ENCODE data around the gene SPATS2.

Gene SPATS2

GRCh38 chr12:49352351-49352750, 14.9 kb upstream of the SPATS2 start:
- CTCF ChIA-PET, result interaction anchor here (0.6 to 5.9 kb wide), 12 partner anchors 10 to 252 kb away, joined by 3 to 49 read pairs (median 4); partner anchors contain the start of gene C1QL4
- Histone ChIP-seq H3K36me3 (ENCODE audit: control insufficient read depth in 2 of 2, insufficient read depth in 1 of 2, low read length in 2 of 2) (peaks cover 0 to 10% of the 10 kb centered on the region in 2 experiments; a peak in 1 of 3 replicates), H3K4me3 (ENCODE audit: low read depth, low read length) (no peak overlapping the region), H3K9me3 (ENCODE audit: control insufficient read depth, insufficient read depth, low read depth, low read length) (no peaks in the 10 kb centered on the region), H3K4me1 (ENCODE audit: control insufficient read depth, insufficient read depth, low read length) (peaks cover 7% of the 10 kb centered on the region), H3K27ac (ENCODE audit: extremely low read depth, low read depth, low read length) (no peak overlapping the region)
- POLR2A ChIA-PET, result interaction anchor here (1.0 kb wide), 1 partner anchor 29 kb away, joined by 3 read pairs; the partner anchor contains the start of gene TROAP
- 0 out of 2 replicates have a peak, but pooled peaks have one; percentile 16 for TF ChIP-seq ZFP3 (tag by site-specific recombination; IDR thresholded peaks at IDR 0.05; ENCODE audit: low read depth)
- TF ChIP-seq, protein P1, sequence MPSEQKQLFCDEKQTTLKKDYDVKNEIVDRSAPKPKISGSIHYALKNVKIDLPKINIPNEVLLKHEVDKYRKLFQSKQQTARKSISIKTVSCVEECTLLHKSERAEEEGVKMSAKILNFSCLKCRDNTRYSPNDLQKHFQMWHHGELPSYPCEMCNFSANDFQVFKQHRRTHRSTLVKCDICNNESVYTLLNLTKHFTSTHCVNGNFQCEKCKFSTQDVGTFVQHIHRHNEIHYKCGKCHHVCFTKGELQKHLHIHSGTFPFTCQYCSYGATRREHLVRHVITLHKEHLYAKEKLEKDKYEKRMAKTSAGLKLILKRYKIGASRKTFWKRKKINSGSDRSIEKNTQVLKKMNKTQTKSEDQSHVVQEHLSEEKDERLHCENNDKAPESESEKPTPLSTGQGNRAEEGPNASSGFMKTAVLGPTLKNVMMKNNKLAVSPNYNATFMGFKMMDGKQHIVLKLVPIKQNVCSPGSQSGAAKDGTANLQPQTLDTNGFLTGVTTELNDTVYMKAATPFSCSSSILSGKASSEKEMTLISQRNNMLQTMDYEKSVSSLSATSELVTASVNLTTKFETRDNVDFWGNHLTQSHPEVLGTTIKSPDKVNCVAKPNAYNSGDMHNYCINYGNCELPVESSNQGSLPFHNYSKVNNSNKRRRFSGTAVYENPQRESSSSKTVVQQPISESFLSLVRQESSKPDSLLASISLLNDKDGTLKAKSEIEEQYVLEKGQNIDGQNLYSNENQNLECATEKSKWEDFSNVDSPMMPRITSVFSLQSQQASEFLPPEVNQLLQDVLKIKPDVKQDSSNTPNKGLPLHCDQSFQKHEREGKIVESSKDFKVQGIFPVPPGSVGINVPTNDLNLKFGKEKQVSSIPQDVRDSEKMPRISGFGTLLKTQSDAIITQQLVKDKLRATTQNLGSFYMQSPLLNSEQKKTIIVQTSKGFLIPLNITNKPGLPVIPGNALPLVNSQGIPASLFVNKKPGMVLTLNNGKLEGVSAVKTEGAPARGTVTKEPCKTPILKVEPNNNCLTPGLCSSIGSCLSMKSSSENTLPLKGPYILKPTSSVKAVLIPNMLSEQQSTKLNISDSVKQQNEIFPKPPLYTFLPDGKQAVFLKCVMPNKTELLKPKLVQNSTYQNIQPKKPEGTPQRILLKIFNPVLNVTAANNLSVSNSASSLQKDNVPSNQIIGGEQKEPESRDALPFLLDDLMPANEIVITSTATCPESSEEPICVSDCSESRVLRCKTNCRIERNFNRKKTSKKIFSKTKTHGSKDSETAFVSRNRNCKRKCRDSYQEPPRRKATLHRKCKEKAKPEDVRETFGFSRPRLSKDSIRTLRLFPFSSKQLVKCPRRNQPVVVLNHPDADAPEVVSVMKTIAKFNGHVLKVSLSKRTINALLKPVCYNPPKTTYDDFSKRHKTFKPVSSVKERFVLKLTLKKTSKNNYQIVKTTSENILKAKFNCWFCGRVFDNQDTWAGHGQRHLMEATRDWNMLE (tag by site-specific recombination; conservative IDR thresholded peaks at IDR 0.05; ENCODE audit: low read depth), result peak; percentile 86
- no peak for TF ChIP-seq KLF10 (tag by site-specific recombination; IDR thresholded peaks at IDR 0.05)
- no peak for TF ChIP-seq ZNF501 (tag by site-specific recombination; IDR thresholded peaks at IDR 0.05)
- TF ChIP-seq MZF1 (tag by site-specific recombination; IDR thresholded peaks at IDR 0.05; ENCODE audit: borderline replicate concordance), result no peak; the same call in 1 of the 2 replicates
- no peak for TF ChIP-seq FEZF1 (tag by site-specific recombination; IDR thresholded peaks at IDR 0.05)
- TF ChIP-seq, protein P2, sequence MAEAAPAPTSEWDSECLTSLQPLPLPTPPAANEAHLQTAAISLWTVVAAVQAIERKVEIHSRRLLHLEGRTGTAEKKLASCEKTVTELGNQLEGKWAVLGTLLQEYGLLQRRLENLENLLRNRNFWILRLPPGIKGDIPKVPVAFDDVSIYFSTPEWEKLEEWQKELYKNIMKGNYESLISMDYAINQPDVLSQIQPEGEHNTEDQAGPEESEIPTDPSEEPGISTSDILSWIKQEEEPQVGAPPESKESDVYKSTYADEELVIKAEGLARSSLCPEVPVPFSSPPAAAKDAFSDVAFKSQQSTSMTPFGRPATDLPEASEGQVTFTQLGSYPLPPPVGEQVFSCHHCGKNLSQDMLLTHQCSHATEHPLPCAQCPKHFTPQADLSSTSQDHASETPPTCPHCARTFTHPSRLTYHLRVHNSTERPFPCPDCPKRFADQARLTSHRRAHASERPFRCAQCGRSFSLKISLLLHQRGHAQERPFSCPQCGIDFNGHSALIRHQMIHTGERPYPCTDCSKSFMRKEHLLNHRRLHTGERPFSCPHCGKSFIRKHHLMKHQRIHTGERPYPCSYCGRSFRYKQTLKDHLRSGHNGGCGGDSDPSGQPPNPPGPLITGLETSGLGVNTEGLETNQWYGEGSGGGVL (tag by site-specific recombination; IDR thresholded peaks at IDR 0.05), result no peak
- no peak for TF ChIP-seq ZNF350 (tag by site-specific recombination; IDR thresholded peaks at IDR 0.05)
- no peak for TF ChIP-seq ZNF785 (tag by site-specific recombination; IDR thresholded peaks at IDR 0.05)
- no peak for TF ChIP-seq SALL2 (tag by site-specific recombination; IDR thresholded peaks at IDR 0.05; ENCODE audit: borderline replicate concordance)
- TF ChIP-seq IKZF3 (tag by site-specific recombination; IDR thresholded peaks at IDR 0.05), result no peak
- TF ChIP-seq KLF16 (tag by site-specific recombination; IDR thresholded peaks at IDR 0.05), result no peak
- TF ChIP-seq OVOL3 (tag by site-specific recombination; IDR thresholded peaks at IDR 0.05), result no peak
- no peak for TF ChIP-seq ZNF132 (tag by site-specific recombination; IDR thresholded peaks at IDR 0.05; ENCODE audit: borderline replicate concordance)
- TF ChIP-seq ZNF266 (tag by site-specific recombination; IDR thresholded peaks at IDR 0.05; ENCODE audit: low read depth), result peak; percentile 57
- TF ChIP-seq ZSCAN23 (tag by site-specific recombination; IDR thresholded peaks at IDR 0.05), result no peak
- TF ChIP-seq ZSCAN18 (tag by site-specific recombination; IDR thresholded peaks at IDR 0.05), result no peak
- no peak for TF ChIP-seq BCL6B (tag by site-specific recombination; IDR thresholded peaks at IDR 0.05)
- no peak for TF ChIP-seq ZNF544 (tag by site-specific recombination; IDR thresholded peaks at IDR 0.05)
- TF ChIP-seq ZNF792 (tag by site-specific recombination; IDR thresholded peaks at IDR 0.05), result no peak
- TF ChIP-seq, protein P3, sequence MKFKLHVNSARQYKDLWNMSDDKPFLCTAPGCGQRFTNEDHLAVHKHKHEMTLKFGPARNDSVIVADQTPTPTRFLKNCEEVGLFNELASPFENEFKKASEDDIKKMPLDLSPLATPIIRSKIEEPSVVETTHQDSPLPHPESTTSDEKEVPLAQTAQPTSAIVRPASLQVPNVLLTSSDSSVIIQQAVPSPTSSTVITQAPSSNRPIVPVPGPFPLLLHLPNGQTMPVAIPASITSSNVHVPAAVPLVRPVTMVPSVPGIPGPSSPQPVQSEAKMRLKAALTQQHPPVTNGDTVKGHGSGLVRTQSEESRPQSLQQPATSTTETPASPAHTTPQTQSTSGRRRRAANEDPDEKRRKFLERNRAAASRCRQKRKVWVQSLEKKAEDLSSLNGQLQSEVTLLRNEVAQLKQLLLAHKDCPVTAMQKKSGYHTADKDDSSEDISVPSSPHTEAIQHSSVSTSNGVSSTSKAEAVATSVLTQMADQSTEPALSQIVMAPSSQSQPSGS (tag by site-specific recombination; IDR thresholded peaks at IDR 0.05; ENCODE audit: low read depth), result no peak
- no peak for TF ChIP-seq ZNF311 (tag by site-specific recombination; IDR thresholded peaks at IDR 0.05; ENCODE audit: borderline replicate concordance)
- TF ChIP-seq ZNF629 (tag by site-specific recombination; IDR thresholded peaks at IDR 0.05), result peak; percentile 33; the same call in 1 of the 2 replicates
- TF ChIP-seq, protein P4, sequence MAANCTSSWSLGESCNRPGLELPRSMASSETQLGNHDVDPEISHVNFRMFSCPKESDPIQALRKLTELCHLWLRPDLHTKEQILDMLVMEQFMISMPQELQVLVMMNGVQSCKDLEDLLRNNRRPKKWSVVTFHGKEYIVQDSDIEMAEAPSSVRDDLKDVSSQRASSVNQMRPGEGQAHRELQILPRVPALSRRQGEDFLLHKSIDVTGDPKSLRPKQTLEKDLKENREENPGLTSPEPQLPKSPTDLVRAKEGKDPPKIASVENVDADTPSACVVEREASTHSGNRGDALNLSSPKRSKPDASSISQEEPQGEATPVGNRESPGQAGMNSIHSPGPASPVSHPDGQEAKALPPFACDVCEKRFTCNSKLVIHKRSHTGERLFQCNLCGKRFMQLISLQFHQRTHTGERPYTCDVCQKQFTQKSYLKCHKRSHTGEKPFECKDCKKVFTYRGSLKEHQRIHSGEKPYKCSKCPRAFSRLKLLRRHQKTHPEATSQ (tag by site-specific recombination; IDR thresholded peaks at IDR 0.05), result no peak
